Endothelial cell of umbilical vein (primary cell): ENCODE measurements around the gene LSR. TPM values are rescaled to one million over a fixed set of nuclear protein-coding genes. Genes with fewer than 3 reads are reported as not detected.

ENCODE experiments used
- BruUV-seq: library from RNA; stranded (reverse); fragments of 400-500 nt; replicated peaks from 2 replicates; lab custom pipeline; 2021; lab: Mats Ljungman, UMichigan
- CTCF ChIA-PET: fragments of 300-600, 350-600 bp; sonication (Branson Sonifier 250); formaldehyde crosslinking; loops from one replicate; lab custom pipeline; 2021; ENCODE audit warnings: antibody characterized with exemption, inconsistent platforms; lab: Charles Lee
- POLR2A ChIA-PET: fragments of 300-600, 350-600 bp; sonication (Branson Sonifier 250); formaldehyde crosslinking; loops from one replicate; lab custom pipeline; 2021; ENCODE audit warnings: antibody characterized with exemption, inconsistent platforms; lab: Charles Lee
- DNase-seq: peaks from one replicate; pipeline ENCODE4 v3.0.0-alpha.2; 2011; ENCODE audit warnings: low read depth, low spot score
- FAIRE-seq: peaks from 2 replicates; lab custom pipeline; 2011; peaks lifted over from hg19 to GRCh38; lab: Jason Lieb, UNC
- H2AFZ ChIP-seq: 2 replicates; pipeline ENCODE4 v1.6.0; 2012; ENCODE audit warnings: low read depth, low read length, control low read depth, inconsistent platforms
- H3K27ac ChIP-seq: 2 replicates; pipeline ENCODE4 v1.5.1; 2011; ENCODE audit warnings: low read depth, mild to moderate bottlenecking, control low read depth, low read length, moderate library complexity; ENCODE audit not compliant: insufficient read depth
- H3K27me3 ChIP-seq, 2 experiments: 2 replicates each; pipeline versions ENCODE4 v1.6.0 to v1.6.1; 2011; ENCODE audit warnings: low read length in 2 of 2, mixed read lengths in 1 of 2; ENCODE audit not compliant: control insufficient read depth in 2 of 2, insufficient read depth in 2 of 2
- H3K36me3 ChIP-seq, 2 experiments: 2 replicates in 1 of 2; 3 replicates in 1 of 2; pipeline ENCODE4 v1.5.1; 2011; ENCODE audit warnings: low read length in 2 of 2, mild to moderate bottlenecking in 1 of 2, moderate library complexity in 1 of 2; ENCODE audit not compliant: control insufficient read depth in 2 of 2, insufficient read depth in 2 of 2; ENCODE audit errors: extremely low read depth in 1 of 2
- H3K4me1 ChIP-seq: 3 replicates; pipeline ENCODE4 v1.5.1; 2011; ENCODE audit warnings: mild to moderate bottlenecking, low read length; ENCODE audit not compliant: control insufficient read depth, insufficient read depth; ENCODE audit errors: extremely low read depth
- H3K4me2 ChIP-seq: 2 replicates; pipeline ENCODE4 v1.6.1; 2011; ENCODE audit warnings: low read length, control low read depth, mixed read lengths; ENCODE audit not compliant: insufficient read depth
- H3K4me3 ChIP-seq, 3 experiments: fragments of 200-600 bp in 1 of 3; sonication (generic), shearing (Covaris generic) in 1 of 3; replicated peaks in 1 of 3; 2 replicates each; pipeline ENCODE4 v1.5.1; 2011 to 2016; ENCODE audit warnings: control low read depth in 3 of 3, low read length in 3 of 3, mild to moderate bottlenecking in 2 of 3, inconsistent platforms in 1 of 3, low read depth in 1 of 3, moderate library complexity in 1 of 3; ENCODE audit not compliant: insufficient read depth in 1 of 3
- H3K79me2 ChIP-seq: 2 replicates; pipeline ENCODE4 v1.6.0; 2012; ENCODE audit warnings: low read length, inconsistent platforms; ENCODE audit not compliant: control insufficient read depth, insufficient read depth
- H3K9ac ChIP-seq: replicated peaks from 2 replicates; pipeline ENCODE3; 2011; ENCODE audit warnings: low read length, control low read depth; ENCODE audit not compliant: insufficient read depth; ENCODE audit errors: extremely low read depth
- H3K9me1 ChIP-seq: replicated peaks from 3 replicates; pipeline ENCODE4 v1.6.0; 2011; ENCODE audit warnings: mild to moderate bottlenecking, low read length; ENCODE audit not compliant: control insufficient read depth, insufficient read depth; ENCODE audit errors: extremely low read depth
- H3K9me3 ChIP-seq: replicated peaks from 2 replicates; pipeline ENCODE4 v1.5.1; 2012; ENCODE audit warnings: low read length, inconsistent platforms; ENCODE audit not compliant: control insufficient read depth, insufficient read depth
- H4K20me1 ChIP-seq: replicated peaks from 2 replicates; pipeline ENCODE3; 2011; ENCODE audit warnings: mild to moderate bottlenecking, low read length; ENCODE audit not compliant: control insufficient read depth, insufficient read depth; ENCODE audit errors: extremely low read depth
- EZH2 ChIP-seq: IDR thresholded peaks from 2 replicates; pipeline ENCODE4 v1.6.1; 2012; ENCODE audit warnings: borderline replicate concordance, low read depth, mild to moderate bottlenecking, moderate library complexity, low read length, inconsistent platforms; ENCODE audit not compliant: severe bottlenecking
- GATA2 ChIP-seq: IDR thresholded peaks from 2 replicates; pipeline ENCODE4 v1.7.0; 2011; ENCODE audit warnings: low read depth, mild to moderate bottlenecking, moderate library complexity, mixed read lengths, low read length; ENCODE audit not compliant: insufficient read length, insufficient read depth
- JUN ChIP-seq: IDR thresholded peaks from 2 replicates; pipeline ENCODE4 v1.6.1; 2011; ENCODE audit warnings: borderline replicate concordance, low read depth; ENCODE audit not compliant: insufficient read length, insufficient read depth
- MYC ChIP-seq: IDR thresholded peaks from one replicate; pipeline ENCODE4 v1.6.1; 2011; ENCODE audit warnings: mild to moderate bottlenecking, low read depth, low read length
- POLR2A ChIP-seq: IDR thresholded peaks from 2 replicates; pipeline ENCODE4 v1.6.1; 2012; ENCODE audit warnings: low read depth, mild to moderate bottlenecking, control low read depth, low read length
- POLR2AphosphoS5 ChIP-seq: IDR thresholded peaks from 2 replicates; pipeline ENCODE4 v1.6.1; 2012; ENCODE audit warnings: low read depth, mild to moderate bottlenecking, control low read depth, low read length, moderate library complexity; ENCODE audit not compliant: insufficient read depth
- dilution Hi-C: fragments of 300-500 bp; cut with MboI; formaldehyde crosslinking; loops from one replicate; pipeline ENCODE4 v1.15.0; 2019; ENCODE audit warnings: low sequenced_read_pairs; ENCODE audit not compliant: extremely low pct_ligation_motif_present
- intact Hi-C: fragments of 100-400 bp; cut with micrococcal nuclease; formaldehyde crosslinking; loops from one replicate; pipeline ENCODE4 v1.10.0; 2022
- polyA plus RNA-seq, 4 experiments: library from polyadenylated mRNA; depleted of rRNA in 3 of 4; stranded (reverse) in 3 of 4; unstranded in 1 of 4; fragments of >200 nt; gene quantifications; 2 replicates each; pipeline versions ENCODE4 v1.2.1 to v1.2.3, GENCODE V29; 2011 to 2012; ENCODE audit warnings: missing spikeins in 1 of 4
- total RNA-seq: library from RNA; stranded (reverse); gene quantifications from 2 replicates; pipeline ENCODE4 v1.2.3, GENCODE V29; 2021
- TF ChIP-seq, protein P1 (sequence below): IDR thresholded peaks from 2 replicates; pipeline ENCODE4 v1.6.1; 2011; ENCODE audit not compliant: insufficient read depth, insufficient read length
- TF ChIP-seq, protein P2 (sequence below), 2 donors: IDR thresholded peaks; 1 replicate in 1 of 2; 2 replicates in 1 of 2; pipeline ENCODE4 v1.5.1; 2011; ENCODE audit warnings: low read length in 2 of 2, mild to moderate bottlenecking in 2 of 2, moderate library complexity in 2 of 2, control low read depth in 1 of 2, inconsistent platforms in 1 of 2, low read depth in 1 of 2; ENCODE audit not compliant: insufficient read depth in 1 of 2; ENCODE audit errors: extremely low read depth in 1 of 2

Gene LSR
- total and polyA plus RNA-seq, 2 donors (not counting 3 experiments of a cell fraction or from before 2014, with no cell fraction given): 0.76 to 1.0 TPM

DNA sequence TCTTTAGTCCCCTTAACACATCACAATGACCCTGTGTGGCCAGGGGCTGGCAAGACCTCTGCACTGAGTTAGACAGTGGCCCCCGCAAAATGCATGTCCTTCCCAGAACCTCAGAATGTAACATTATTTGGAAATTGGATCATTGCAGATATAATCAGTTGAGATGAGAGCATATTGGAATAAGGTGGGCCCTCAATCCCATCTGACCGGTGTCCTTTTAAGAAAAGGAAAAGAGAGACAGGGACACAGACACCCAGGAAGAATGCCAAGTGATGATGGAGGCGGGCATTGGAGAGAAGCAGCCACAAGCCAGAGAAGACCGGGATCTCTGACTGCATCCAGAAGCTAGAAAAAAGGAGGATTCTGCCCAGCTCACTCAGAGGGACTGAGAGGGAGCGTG, 22.1 kb upstream of the LSR start:
- no peak for DNase-seq
- H4K20me1 ChIP-seq: no peaks in the 10 kb centered on the region
- BruUV-seq: no TSS peak
- H3K9ac ChIP-seq: no peak overlapping the region
- no peaks in the 10 kb centered on the region for H3K9me3 ChIP-seq
- peaks cover 0 to 2% of the 10 kb centered on the region in 2 experiments for H3K27me3 ChIP-seq
- no peak overlapping the region for H3K4me2 ChIP-seq
- intact Hi-C loops: no loop called here
- no peak for TF ChIP-seq JUN
- TF ChIP-seq POLR2AphosphoS5: no peak
- FAIRE-seq: no peak
- H2AFZ ChIP-seq: no peak overlapping the region
- H3K27ac ChIP-seq: no peak overlapping the region
- H3K4me3 ChIP-seq: no peak overlapping the region
- CTCF ChIA-PET: no interaction called here
- dilution Hi-C loops: no loop called here
- no peaks in the 10 kb centered on the region for H3K4me1 ChIP-seq
- no peaks in the 10 kb centered on the region for H3K79me2 ChIP-seq
- no peaks in the 10 kb centered on the region for H3K36me3 ChIP-seq
- no peaks in the 10 kb centered on the region for H3K9me1 ChIP-seq
- POLR2A ChIA-PET: no interaction called here

DNA sequence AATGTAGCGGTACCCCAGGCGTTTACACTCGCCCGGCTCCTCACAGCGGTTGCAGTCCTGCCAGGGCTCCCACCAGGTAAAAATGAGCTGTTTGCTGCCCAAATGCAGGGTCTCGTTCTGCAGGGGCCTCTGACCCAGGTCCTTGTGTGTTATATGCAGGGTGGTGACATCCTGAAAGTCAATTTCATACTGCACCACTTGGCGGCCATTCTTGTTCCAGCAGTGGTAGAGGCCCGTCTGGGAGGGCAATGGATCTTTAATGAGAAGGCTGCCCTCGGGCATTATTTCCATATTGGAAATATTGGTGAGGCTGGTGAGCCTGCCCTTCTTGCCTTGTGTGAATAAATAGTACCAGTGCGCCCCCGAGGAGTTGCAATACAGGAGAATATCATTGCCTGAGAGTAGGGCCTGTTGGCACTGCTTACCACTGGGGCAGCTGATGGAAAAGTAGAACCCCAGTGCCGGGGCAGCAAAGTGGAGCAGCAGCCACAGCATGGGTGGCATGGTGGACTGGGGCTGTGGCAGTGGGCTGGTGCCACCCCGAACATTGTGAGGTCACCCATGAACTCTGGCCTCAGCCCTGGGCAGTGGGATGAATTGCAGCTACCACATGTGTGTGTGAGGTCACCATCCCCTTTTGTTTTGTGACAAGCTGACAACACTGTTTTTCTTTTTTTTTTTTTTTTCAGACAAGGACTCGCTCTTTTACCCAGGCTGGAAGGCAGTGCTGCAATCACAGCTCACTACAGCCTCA, 20.4 kb upstream of the LSR start, which contains the start of gene FAM187B:
FAM187B (minus strand) TSS at position 563 of the 754 bp plus-strand sequence; CDS start at position 504, 59 bp downstream.
- DNase-seq: no peak
- Histone ChIP-seq H3K4me3 (no peak within 1 kb of the TSS), H3K4me2 (no peak within 1 kb of the TSS), H3K27me3 (peaks cover 0 to 2% of the 10 kb centered on the region in 2 experiments), H4K20me1 (no peaks in the 10 kb centered on the region), H3K27ac (no peak within 1 kb of the TSS), H3K36me3 (no peaks in the 10 kb centered on the region), H3K9me1 (no peaks in the 10 kb centered on the region), H3K79me2 (no peaks in the 10 kb centered on the region), H2AFZ (no peak within 1 kb of the TSS), H3K9me3 (no peaks in the 10 kb centered on the region), H3K4me1 (no peaks in the 10 kb centered on the region), H3K9ac (no peak within 1 kb of the TSS)
- intact Hi-C loops (no loop called here), dilution Hi-C loops (no loop called here)
- TF ChIP-seq, protein P1, sequence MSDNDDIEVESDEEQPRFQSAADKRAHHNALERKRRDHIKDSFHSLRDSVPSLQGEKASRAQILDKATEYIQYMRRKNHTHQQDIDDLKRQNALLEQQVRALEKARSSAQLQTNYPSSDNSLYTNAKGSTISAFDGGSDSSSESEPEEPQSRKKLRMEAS: no peak
- no peak for TF ChIP-seq GATA2
- TF ChIP-seq POLR2A: no peak
- no peak for TF ChIP-seq EZH2
- no peak for TF ChIP-seq POLR2AphosphoS5
- TF ChIP-seq JUN: no peak
- TF ChIP-seq, protein P2, sequence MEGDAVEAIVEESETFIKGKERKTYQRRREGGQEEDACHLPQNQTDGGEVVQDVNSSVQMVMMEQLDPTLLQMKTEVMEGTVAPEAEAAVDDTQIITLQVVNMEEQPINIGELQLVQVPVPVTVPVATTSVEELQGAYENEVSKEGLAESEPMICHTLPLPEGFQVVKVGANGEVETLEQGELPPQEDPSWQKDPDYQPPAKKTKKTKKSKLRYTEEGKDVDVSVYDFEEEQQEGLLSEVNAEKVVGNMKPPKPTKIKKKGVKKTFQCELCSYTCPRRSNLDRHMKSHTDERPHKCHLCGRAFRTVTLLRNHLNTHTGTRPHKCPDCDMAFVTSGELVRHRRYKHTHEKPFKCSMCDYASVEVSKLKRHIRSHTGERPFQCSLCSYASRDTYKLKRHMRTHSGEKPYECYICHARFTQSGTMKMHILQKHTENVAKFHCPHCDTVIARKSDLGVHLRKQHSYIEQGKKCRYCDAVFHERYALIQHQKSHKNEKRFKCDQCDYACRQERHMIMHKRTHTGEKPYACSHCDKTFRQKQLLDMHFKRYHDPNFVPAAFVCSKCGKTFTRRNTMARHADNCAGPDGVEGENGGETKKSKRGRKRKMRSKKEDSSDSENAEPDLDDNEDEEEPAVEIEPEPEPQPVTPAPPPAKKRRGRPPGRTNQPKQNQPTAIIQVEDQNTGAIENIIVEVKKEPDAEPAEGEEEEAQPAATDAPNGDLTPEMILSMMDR (IDR thresholded peaks at IDR 0.05; ENCODE audit: extremely low read depth in 1 of 2, insufficient read depth in 1 of 2, low read depth in 1 of 2, low read length in 2 of 2): no peak
- no peak for TF ChIP-seq MYC
- ChIA-PET POLR2A (no interaction called here), CTCF (no interaction called here)
- no TSS peak for BruUV-seq
- FAIRE-seq: no peak
